ENCODE data around the gene TCERG1L. TPM values are rescaled to one million over a fixed set of nuclear protein-coding genes. Genes with fewer than 3 reads are reported as not detected.
"Not testable (repeated sequence)": the region's sequence is repeated elsewhere in the genome, so short reads cannot be mapped to it uniquely, and the experiment has no call there.

The TCERG1L gene
- total RNA-seq, 2 donors from 2014 or later: 4.0 to 4.2 TPM

- ATAC-seq: no peak
- WGBS, 2 donors: 61 to 82% methylated on average over 6 to 7 of the region's 7 CpGs
- Histone ChIP-seq H3K27me3 (no peaks in the 10 kb centered on the region), H3K4me1 (no peaks in the 10 kb centered on the region), H3K9me3 (no peaks in the 10 kb centered on the region), H3K27ac (no peak overlapping the region), H3K36me3 (replicated peaks in 1 of 2; ENCODE audit: insufficient read depth in 1 of 2, low read depth in 2 of 2) (no peaks in the 10 kb centered on the region), H3K4me3 (no peak overlapping the region)
- DNase-seq: no peak
- TF ChIP-seq CTCF (IDR thresholded peaks at IDR 0.05) (no peak), POLR2A (IDR thresholded peaks at IDR 0.05) (no peak)
- intact Hi-C loops (cut with DNase I): no loop called here
These were observed 71.6 kb downstream of the TCERG1L start for GRCh38 chr10:131239926-131240325.

- no peaks in the 10 kb centered on the region for H3K4me1 ChIP-seq
- H3K36me3 ChIP-seq (replicated peaks in 1 of 2; ENCODE audit: insufficient read depth in 1 of 2, low read depth in 2 of 2): no peaks in the 10 kb centered on the region
- no peaks in the 10 kb centered on the region for H3K27me3 ChIP-seq
- H3K9me3 ChIP-seq: no peaks in the 10 kb centered on the region
- TF ChIP-seq CTCF (IDR thresholded peaks at IDR 0.05) (no peak), POLR2A (IDR thresholded peaks at IDR 0.05) (no peak)
- no peak overlapping the region for H3K27ac ChIP-seq
- DNase-seq (no peak), ATAC-seq (no peak)
- no peak overlapping the region for H3K4me3 ChIP-seq
- WGBS, 2 donors: 60 to 70% methylated on average over 12 to 13 of the region's 13 CpGs
- intact Hi-C loops (cut with DNase I): no loop called here
These were observed 72.1 kb downstream of the TCERG1L start for GRCh38 chr10:131239450-131239849.

- no peak overlapping the region for H3K27ac ChIP-seq
- ATAC-seq (no peak), DNase-seq (no peak)
- TF ChIP-seq POLR2A (IDR thresholded peaks at IDR 0.05): no peak
- TF ChIP-seq CTCF (IDR thresholded peaks at IDR 0.05): no peak
- no peak overlapping the region for H3K4me3 ChIP-seq
- H3K9me3 ChIP-seq: no peaks in the 10 kb centered on the region
- no peaks in the 10 kb centered on the region for H3K27me3 ChIP-seq
- 62 to 75% methylated on average over 11 to 13 of the region's 13 CpGs for WGBS, 2 donors
- intact Hi-C loops (cut with DNase I): no loop called here
- no peaks in the 10 kb centered on the region for H3K4me1 ChIP-seq
- no peaks in the 10 kb centered on the region for H3K36me3 ChIP-seq (replicated peaks in 1 of 2; ENCODE audit: insufficient read depth in 1 of 2, low read depth in 2 of 2)
These were observed 72.7 kb downstream of the TCERG1L start for GRCh38 chr10:131238669-131239280.

- no peak for ATAC-seq
- Histone ChIP-seq H3K36me3 (replicated peaks in 1 of 2; ENCODE audit: insufficient read depth in 1 of 2, low read depth in 2 of 2) (no peaks in the 10 kb centered on the region), H3K4me3 (no peak overlapping the region), H3K27ac (no peak overlapping the region), H3K27me3 (no peaks in the 10 kb centered on the region), H3K4me1 (no peaks in the 10 kb centered on the region), H3K9me3 (no peaks in the 10 kb centered on the region)
- DNase-seq: no peak
- WGBS, 2 donors: 73% methylated on average over 13 to 20 of the region's 20 CpGs
- intact Hi-C loops (cut with DNase I): no loop called here
- TF ChIP-seq CTCF (IDR thresholded peaks at IDR 0.05): no peak
- no peak for TF ChIP-seq POLR2A (IDR thresholded peaks at IDR 0.05)
These were observed 73.4 kb downstream of the TCERG1L start for GRCh38 chr10:131237991-131238651.

GRCh38 chr10:131234606-131235005 is 76.9 kb downstream of the TCERG1L start:
- WGBS, 2 donors: 82 to 83% methylated on average over 13 of the region's 13 CpGs
- ATAC-seq; H3K27me3 ChIP-seq; H3K36me3 ChIP-seq (replicated peaks in 1 of 2; ENCODE audit: insufficient read depth in 1 of 2, low read depth in 2 of 2); DNase-seq; H3K4me1 ChIP-seq; H3K4me3 ChIP-seq; H3K9me3 ChIP-seq; intact Hi-C loops (cut with DNase I); H3K27ac ChIP-seq: not testable (repeated sequence)

All from body of pancreas (tissue), 4 donors.